Activated CD8-positive, alpha-beta memory T cell treated with anti-CD3 and anti-CD28 coated beads for 1 hour (primary cell): ENCODE results near the gene PALLD.

Experiments used
- DNase-seq, 2 donors: peaks; one replicate each; pipeline ENCODE4 v3.0.0-alpha.2; 2020; ENCODE audit warnings: low read depth in 1 of 2; ENCODE audit errors: extremely low read depth in 1 of 2

Gene PALLD

GRCh38 chr4:168614281-168615057 lies 117.6 kb downstream of the PALLD start:
- no peak for DNase-seq

GRCh38 chr4:168615294-168616065 lies 118.6 kb downstream of the PALLD start:
- no peak for DNase-seq

GRCh38 chr4:168618577-168619265 lies 121.9 kb downstream of the PALLD start:
- no peak for DNase-seq

- no peak for DNase-seq
Observed at GRCh38 chr4:168619266-168619631, 122.4 kb downstream of the PALLD start.

- no peak for DNase-seq
Observed at GRCh38 chr4:168621806-168622589, 125.1 kb downstream of the PALLD start.

GRCh38 chr4:168622600-168622999 lies 125.7 kb downstream of the PALLD start:
- DNase-seq, result no peak

GRCh38 chr4:168623011-168623410 lies 126.2 kb downstream of the PALLD start:
- DNase-seq, result no peak

- no peak for DNase-seq
Observed at GRCh38 chr4:168623484-168623883, 126.6 kb downstream of the PALLD start.

- DNase-seq, result no peak
Observed at GRCh38 chr4:168628251-168628650, 131.4 kb downstream of the PALLD start.

GRCh38 chr4:168629566-168629965 lies 132.7 kb downstream of the PALLD start:
- no peak for DNase-seq

- DNase-seq, result no peak
Observed at GRCh38 chr4:168630445-168631187, 133.8 kb downstream of the PALLD start.

GRCh38 chr4:168631241-168632162 lies 134.7 kb downstream of the PALLD start:
- DNase-seq, result no peak

- DNase-seq, result no peak
Observed at GRCh38 chr4:168632301-168632725, 135.5 kb downstream of the PALLD start.

GRCh38 chr4:168633064-168633463 lies 136.2 kb downstream of the PALLD start:
- DNase-seq, result no peak

- no peak for DNase-seq
Observed at GRCh38 chr4:168633496-168633895, 136.6 kb downstream of the PALLD start.

- DNase-seq, result no peak
Observed at GRCh38 chr4:168634276-168634802, 137.5 kb downstream of the PALLD start.

- DNase-seq, result no peak
Observed at GRCh38 chr4:168636040-168636439, 139.2 kb downstream of the PALLD start.

GRCh38 chr4:168636506-168637196 lies 139.8 kb downstream of the PALLD start:
- no peak for DNase-seq
